A673 (cell line): Measurements from ENCODE around the gene ADAMTSL3.

ENCODE experiments used
- CTCF ChIP-seq: fragments of 300-800, 200-600 bp; sonication (generic); conservative IDR thresholded peaks from 2 replicates; pipeline ENCODE4 v1.5.1; 2017; ENCODE audit warnings: low read depth, mild to moderate bottlenecking, antibody characterized with exemption, low read length, moderate library complexity, mixed read lengths
- EZH2 ChIP-seq: fragments of 200-600 bp; sonication (generic); IDR thresholded peaks from 2 replicates; pipeline ENCODE4 v1.6.1; 2017; ENCODE audit warnings: borderline replicate concordance, low read depth, mild to moderate bottlenecking, mixed read lengths, antibody characterized with exemption, low read length; ENCODE audit not compliant: poor library complexity, severe bottlenecking

DNA sequence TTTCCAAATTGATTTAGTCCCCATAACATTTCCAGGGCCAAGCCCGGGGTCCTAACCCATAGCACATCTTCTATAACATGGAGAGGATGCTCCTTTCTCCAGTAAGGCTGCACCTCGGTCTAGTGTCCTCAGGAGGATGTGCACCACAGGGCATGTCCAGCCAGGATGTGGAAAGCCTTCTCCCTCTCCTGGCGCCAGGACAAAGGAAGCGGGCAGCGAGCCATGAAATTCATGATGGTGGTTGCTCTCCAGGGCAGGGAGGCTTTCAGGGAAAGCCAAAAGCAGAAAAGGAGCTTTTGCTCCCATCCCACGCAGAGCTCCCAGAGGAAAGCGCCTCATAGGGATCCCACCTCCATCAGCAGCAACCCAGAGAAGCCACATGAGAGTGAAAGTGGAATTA is 220.0 kb downstream of the ADAMTSL3 start:
- TF ChIP-seq CTCF: no peak
- no peak for TF ChIP-seq EZH2
